Glomerular visceral epithelial cell (primary cell): ENCODE data around the gene WDR17.
"Not testable (repeated sequence)": the region's sequence is repeated elsewhere in the genome, so short reads cannot be mapped to it uniquely, and the experiment has no call there.

Experiments
- DNase-seq: peaks from one replicate; pipeline ENCODE4 v3.0.0-alpha.2; 2016; ENCODE audit errors: extremely low spot score

WDR17 gene

GRCh38 chr4:176189891-176190795 lies 124.5 kb downstream of the WDR17 start:
- DNase-seq = no peak

- no peak for DNase-seq
Measured at GRCh38 chr4:176191974-176192373, 126.3 kb downstream of the WDR17 start.

- DNase-seq = no peak
Measured at GRCh38 chr4:176193126-176193525, 127.5 kb downstream of the WDR17 start.

GRCh38 chr4:176193938-176194337 lies 128.3 kb downstream of the WDR17 start:
- peak; percentile 58 for DNase-seq

GRCh38 chr4:176195184-176195978 lies 129.7 kb downstream of the WDR17 start, which contains the start of gene SPATA4:
TSS of gene SPATA4 (minus strand) at chr4:176195585. CDS start at chr4:176195562, 23 bp downstream.
- peak; percentile 94 for DNase-seq

GRCh38 chr4:176198316-176198903 lies 132.8 kb downstream of the WDR17 start:
- no peak for DNase-seq

- DNase-seq = no peak
Measured at GRCh38 chr4:176205299-176205698, 139.7 kb downstream of the WDR17 start.

- DNase-seq = no peak
Measured at GRCh38 chr4:176207839-176208238, 142.2 kb downstream of the WDR17 start.

GRCh38 chr4:176209535-176209934 lies 143.9 kb downstream of the WDR17 start:
- DNase-seq = no peak

- no peak for DNase-seq
Measured at GRCh38 chr4:176210101-176210500, 144.5 kb downstream of the WDR17 start.

- DNase-seq = no peak
Measured at GRCh38 chr4:176210579-176211296, 145.1 kb downstream of the WDR17 start.

- DNase-seq = not testable (repeated sequence)
Measured at GRCh38 chr4:176212351-176212750, 146.7 kb downstream of the WDR17 start.

- no peak for DNase-seq
Measured at GRCh38 chr4:176217510-176217909, 151.9 kb downstream of the WDR17 start.

GRCh38 chr4:176222149-176222548 lies 156.5 kb downstream of the WDR17 start:
- no peak for DNase-seq

- DNase-seq = no peak
Measured at GRCh38 chr4:176223561-176223960, 157.9 kb downstream of the WDR17 start.

- DNase-seq = no peak
Measured at GRCh38 chr4:176226736-176227135, 161.1 kb downstream of the WDR17 start.

- DNase-seq = no peak
Measured at GRCh38 chr4:176229645-176230044, 164.0 kb downstream of the WDR17 start.
